ENCODE results near the gene RNF157. TPM values are rescaled to one million over a fixed set of nuclear protein-coding genes. Genes with fewer than 3 reads are reported as not detected.

Gene RNF157
- total RNA-seq, 1 donor from 2014 or later, result 18.5 TPM

DNA sequence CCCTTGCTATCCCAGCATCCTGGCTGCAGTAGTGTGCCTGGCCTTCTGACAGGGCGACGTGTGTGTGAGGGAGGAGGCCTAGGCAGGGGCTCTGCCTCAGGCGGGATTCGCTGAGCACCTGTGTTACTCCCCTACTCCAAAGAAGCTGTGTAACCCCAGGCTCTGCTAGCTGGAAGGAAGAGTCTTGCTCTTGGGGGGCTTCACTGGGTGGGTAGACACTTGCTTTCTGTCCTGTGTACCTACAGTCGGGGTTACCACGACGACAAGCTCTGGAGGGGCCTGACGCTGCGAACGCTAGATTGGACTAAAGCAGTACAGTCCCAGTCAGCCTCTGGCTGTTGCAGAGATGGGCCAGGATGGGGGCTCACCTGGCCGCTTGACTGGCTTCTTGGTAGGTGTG is 146.2 kb downstream of the RNF157 start:
- intact Hi-C loops (cut with DNase I), result no loop called here
- DNase-seq, result no peak
- ATAC-seq (ENCODE audit: poor library complexity), result no peak

DNA sequence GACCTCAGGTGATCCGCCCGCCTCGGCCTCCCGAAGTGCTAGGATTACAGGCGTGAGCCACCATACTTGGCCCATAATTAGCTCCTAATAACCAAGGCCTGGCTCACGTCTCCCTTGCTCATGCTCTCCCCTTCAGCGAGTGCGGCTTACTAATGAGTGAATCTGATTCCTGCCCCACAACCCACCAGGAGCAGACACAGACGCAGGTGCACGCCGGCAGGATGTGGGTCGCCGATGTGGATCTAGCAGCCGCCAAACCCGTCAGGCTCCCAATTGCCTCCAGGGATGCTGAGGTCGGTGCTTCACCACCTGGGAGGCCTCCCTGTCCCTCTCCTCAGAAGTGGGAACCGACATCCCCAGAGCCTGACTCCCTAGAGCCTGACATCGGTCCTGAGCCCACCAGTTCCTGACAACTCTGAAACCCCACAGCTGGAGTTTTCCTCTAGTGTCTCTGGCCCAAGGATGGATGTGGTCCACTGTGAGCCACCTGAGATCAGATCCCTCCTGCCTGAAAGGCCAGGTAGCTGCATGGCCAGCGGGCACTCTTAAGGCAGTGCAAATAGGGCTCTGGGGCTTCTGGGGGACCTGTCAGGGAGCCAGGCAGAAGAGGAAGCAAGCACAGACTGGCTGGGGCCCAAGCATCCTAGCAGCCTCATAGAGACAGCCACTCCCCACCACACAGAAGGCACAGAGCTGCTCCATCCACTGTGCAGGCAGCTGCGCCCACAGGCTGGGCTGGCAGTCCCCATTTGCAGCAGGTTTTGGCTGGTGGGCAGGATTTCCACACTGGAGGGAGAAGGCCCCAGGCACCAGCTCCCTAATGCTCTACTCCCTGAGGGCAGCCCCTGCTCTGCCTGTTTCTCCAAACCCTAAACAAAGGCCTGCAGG is 147.5 kb downstream of the RNF157 start:
- no peak for DNase-seq
- intact Hi-C loops (cut with DNase I), result no loop called here
- ATAC-seq (ENCODE audit: poor library complexity), result no peak

Small RNAs within 50 kb of the gene (microRNA-seq; reads per million reads assigned to microRNA genes)
- gene MIR6868, result 9.4 reads per million, percentile 25 among the genes with 10 or more reads in this experiment

Other genes with a start within 250 kb of the RNF157 start
- 1.8 TPM for gene CDK3, start 239.6 kb downstream of the RNF157 start, total RNA-seq
- gene EVPL, start 213.2 kb downstream of the RNF157 start, total RNA-seq, result 0.08 TPM
- 57.9 TPM for gene SRP68, start 168.0 kb downstream of the RNF157 start, total RNA-seq
- not detected for gene GALR2, start 165.7 kb downstream of the RNF157 start, total RNA-seq
- gene ZACN, start 161.3 kb downstream of the RNF157 start, total RNA-seq, result not detected
- gene EXOC7, start 136.7 kb downstream of the RNF157 start, total RNA-seq, result 74.7 TPM
- gene FOXJ1, start 99.2 kb downstream of the RNF157 start, total RNA-seq, result not detected
- 28.1 TPM for gene UBALD2, start 24.9 kb upstream of the RNF157 start, total RNA-seq
- 2.6 TPM for gene QRICH2, start 67.8 kb upstream of the RNF157 start, total RNA-seq
- 31.9 TPM for gene PRPSAP1, start 113.4 kb upstream of the RNF157 start, total RNA-seq
- gene SPHK1, start 144.1 kb upstream of the RNF157 start, total RNA-seq, result 2.0 TPM
- 35.9 TPM for gene UBE2O, start 212.7 kb upstream of the RNF157 start, total RNA-seq
- gene AANAT, start 227.1 kb upstream of the RNF157 start, total RNA-seq, result not detected

Measured in Right ventricle myocardium superior (tissue), 1 donor.